D721Med (cell line): Measurements from ENCODE around the gene KIAA0319L.

Experiments
- DNase-seq: peaks from one replicate; pipeline ENCODE4 v3.0.0; 2011; ENCODE audit warnings: low spot score; ENCODE audit not compliant: insufficient read length
- FAIRE-seq: peaks from 2 replicates; lab custom pipeline; 2011; peaks lifted over from hg19 to GRCh38; lab: Jason Lieb, UNC
- TF ChIP-seq, protein P1 (sequence below): IDR thresholded peaks from 2 replicates; pipeline ENCODE4 v1.5.1; 2012; ENCODE audit warnings: mild to moderate bottlenecking, control low read depth; ENCODE audit not compliant: insufficient read depth; ENCODE audit errors: missing control alignments

KIAA0319L gene

DNA sequence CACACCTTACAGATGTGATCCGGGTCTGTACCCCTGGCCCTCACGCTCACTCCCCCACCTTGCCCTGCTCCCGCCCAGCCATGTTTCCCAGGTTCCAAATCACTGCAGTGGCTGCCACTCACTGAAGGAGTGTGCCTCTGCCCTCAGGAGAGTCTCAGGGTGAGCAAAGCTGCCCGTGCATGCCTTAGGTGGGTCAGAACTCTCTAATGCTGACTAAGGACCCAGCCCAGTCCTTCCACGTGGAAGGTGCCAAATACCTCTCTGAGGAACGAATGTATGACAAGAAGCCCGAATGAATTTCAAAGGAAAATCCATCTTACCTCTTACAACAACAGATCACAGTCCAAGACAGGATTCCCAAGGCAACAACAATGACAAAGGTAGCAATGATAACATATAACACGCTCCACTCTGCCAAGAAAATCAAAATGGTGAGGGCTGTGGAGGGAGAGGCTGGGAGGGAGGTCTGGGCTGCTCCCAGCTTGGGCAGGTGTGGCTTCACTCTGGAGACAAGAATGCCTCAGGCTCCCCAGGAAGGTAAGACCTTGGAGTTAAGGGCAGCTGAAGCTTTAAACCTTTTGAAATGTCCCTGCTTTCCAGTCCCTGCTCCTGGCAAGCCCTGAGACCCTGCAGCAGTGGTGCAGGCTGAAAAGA is 115.2 kb downstream of the KIAA0319L start:
- TF ChIP-seq, protein P1, sequence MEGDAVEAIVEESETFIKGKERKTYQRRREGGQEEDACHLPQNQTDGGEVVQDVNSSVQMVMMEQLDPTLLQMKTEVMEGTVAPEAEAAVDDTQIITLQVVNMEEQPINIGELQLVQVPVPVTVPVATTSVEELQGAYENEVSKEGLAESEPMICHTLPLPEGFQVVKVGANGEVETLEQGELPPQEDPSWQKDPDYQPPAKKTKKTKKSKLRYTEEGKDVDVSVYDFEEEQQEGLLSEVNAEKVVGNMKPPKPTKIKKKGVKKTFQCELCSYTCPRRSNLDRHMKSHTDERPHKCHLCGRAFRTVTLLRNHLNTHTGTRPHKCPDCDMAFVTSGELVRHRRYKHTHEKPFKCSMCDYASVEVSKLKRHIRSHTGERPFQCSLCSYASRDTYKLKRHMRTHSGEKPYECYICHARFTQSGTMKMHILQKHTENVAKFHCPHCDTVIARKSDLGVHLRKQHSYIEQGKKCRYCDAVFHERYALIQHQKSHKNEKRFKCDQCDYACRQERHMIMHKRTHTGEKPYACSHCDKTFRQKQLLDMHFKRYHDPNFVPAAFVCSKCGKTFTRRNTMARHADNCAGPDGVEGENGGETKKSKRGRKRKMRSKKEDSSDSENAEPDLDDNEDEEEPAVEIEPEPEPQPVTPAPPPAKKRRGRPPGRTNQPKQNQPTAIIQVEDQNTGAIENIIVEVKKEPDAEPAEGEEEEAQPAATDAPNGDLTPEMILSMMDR, result no peak
- no peak for DNase-seq
- FAIRE-seq, result no peak

DNA sequence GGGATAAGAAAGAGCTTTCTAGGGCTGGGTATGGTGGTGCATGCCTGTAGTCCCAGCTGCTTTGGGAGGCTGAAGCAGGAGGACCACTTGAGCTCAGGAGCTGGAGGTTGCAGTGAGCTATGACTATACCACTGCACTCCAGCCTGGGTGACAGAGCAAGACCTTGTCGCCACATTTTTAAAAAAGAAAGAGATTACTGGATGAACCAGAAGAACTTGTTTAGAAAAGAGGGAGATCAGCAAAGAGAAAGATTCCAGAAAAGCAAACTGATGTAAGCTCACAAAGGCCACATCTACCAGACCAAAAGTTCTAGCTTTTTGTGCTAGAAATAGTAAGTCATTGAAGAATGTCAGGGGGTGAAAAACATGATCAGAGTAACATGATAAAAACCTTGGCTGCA is 117.6 kb downstream of the KIAA0319L start:
- DNase-seq (no peak), FAIRE-seq (no peak)
- TF ChIP-seq, protein P1, result no peak

DNA sequence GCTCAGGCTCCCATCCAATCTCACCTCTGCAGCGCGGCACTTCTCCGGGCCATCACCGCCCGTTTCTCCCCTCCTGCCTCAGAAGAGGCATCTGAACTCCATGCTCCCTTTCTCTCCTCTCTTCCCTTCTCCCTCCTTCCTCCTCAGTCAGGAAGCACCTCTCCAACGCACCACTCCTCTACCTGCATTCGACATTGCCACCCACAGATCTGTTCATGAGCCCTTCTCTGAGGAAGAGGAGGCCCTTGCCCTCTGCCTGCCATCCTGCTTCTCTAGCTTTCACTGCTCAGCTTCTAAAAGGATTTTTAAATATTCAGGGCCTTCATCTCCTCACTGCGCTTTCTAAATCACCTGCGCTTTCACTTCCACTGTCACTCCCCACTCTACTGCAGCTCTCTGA is 120.0 kb downstream of the KIAA0319L start:
- TF ChIP-seq, protein P1, result no peak
- no peak for DNase-seq
- FAIRE-seq, result no peak

DNA sequence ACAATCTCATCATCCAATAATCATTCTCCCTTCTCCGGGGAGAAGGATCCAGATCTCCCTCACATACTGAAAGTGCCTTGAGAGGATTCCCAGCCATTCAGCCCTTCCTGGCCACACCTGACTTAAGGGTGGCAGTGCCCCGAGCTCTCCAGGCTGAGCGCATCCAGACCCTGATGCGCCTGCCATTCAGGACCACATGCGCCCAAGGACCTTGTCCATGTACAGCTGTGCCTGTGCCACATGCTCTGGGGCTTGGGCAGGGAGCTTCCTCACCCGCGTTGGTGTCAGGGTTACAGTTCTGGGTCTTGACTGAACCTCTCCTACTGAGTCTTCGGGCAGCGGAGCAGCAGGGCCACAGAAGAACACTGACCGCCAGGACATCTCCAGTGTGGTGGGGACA is 121.1 kb downstream of the KIAA0319L start:
- TF ChIP-seq, protein P1, result no peak
- DNase-seq (no peak), FAIRE-seq (no peak)

DNA sequence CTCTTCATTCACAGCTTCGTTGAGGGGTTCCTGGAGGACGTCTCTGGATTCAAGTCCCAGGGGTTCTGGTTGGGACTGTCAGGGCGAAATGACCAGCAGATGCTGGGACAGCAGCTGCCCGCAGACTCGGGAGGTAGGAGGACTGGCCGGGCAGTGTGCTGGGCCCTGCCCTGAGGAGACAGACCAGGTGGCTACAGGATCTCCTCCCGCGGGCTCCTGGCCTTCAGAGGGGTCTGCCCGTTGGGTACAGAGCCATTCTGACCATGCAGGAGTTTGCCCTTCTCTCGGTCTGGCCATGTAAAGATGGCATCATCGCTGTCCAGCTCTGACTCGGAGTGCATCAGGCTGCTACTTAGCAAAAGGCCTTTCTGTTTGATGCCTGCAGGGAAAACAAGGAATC is 122.5 kb downstream of the KIAA0319L start:
- FAIRE-seq (no peak), DNase-seq (no peak)
- TF ChIP-seq, protein P1, result no peak

DNA sequence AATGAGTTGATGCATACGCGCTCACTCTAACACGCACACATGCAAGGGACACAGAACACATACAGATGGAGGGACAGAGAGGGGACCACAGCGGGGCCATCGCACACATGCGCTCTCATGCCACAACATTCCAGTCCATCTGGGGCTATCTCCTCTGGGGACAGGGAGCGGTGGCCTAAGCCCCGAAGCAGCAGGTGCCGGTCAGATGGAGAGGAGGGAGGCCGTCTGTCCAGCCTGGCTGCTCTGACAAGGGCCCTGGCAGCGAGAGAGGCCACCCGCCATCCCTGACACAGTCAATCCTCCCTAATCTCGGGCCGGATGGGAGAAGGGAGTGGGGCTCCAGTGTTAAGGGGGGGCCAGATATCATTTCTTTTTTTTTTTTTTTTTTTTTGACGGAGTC is 123.5 kb downstream of the KIAA0319L start:
- TF ChIP-seq, protein P1, result no peak
- no peak for FAIRE-seq
- no peak for DNase-seq

DNA sequence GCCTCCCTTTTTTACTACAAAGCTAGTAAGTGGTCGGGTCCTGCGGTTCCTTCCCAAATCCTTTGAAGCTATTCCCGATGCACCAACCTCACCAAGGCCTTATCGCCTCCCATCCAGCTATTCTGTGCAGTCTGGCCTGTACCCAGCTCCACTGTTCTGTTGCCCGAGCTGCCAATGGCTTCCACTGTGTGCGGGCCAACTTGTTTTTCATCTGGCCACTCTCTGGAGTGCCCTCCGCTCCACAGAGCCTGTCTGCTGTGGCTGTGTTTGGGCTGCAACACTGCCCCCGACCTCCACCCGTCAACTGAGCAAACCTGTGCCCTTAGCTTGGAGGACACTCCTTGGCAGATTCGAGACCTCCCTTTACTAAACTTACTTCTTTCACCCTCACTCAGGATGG is 125.0 kb downstream of the KIAA0319L start:
- TF ChIP-seq, protein P1, result no peak
- FAIRE-seq, result no peak
- DNase-seq, result no peak
